ENCODE data around the gene FCHSD2.
"Not testable (repeated sequence)": the region's sequence is repeated elsewhere in the genome, so short reads cannot be mapped to it uniquely, and the experiment has no call there.

Gene FCHSD2

DNA sequence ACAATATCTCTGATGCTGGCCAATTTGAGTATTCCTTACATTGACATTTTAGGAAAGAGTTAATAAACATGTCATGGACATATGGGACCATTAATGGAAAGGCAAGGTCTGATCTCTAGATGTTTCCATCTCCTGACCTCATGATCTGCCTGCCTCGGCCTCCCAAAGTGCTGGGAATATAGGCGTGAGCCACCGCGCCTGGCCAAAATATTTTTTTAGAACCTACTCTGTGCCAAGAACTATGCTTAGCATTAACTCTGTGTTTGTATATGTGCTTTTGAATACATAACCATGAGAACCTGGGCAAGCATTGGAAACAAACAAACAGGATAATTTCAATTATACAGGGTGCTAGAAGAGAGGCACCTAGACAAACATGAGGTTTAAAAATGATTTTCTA lies 204.7 kb downstream of the FCHSD2 start:
- no peak for DNase-seq (ENCODE audit: low read depth in 1 of 2, low spot score in 1 of 2)

DNA sequence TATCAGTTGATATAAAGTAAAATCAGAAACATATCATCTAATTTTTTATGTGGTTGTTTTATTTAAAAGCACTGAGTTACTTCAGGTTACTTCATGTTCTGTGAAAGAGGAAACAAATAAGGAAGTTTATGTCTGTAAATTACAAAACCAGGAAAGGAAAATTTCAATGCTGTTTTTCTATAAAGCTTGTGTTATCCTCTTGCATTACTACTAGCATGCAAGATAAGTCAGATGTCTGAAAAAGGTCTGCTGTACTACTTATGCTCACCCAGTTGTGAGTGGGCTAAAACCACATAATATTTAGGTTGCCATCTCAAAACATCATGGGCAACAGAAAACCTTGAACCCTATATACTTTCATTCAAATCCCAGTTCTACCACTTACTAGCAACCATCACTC lies 206.4 kb downstream of the FCHSD2 start:
- no peak for DNase-seq (ENCODE audit: low read depth in 1 of 2, low spot score in 1 of 2)

DNA sequence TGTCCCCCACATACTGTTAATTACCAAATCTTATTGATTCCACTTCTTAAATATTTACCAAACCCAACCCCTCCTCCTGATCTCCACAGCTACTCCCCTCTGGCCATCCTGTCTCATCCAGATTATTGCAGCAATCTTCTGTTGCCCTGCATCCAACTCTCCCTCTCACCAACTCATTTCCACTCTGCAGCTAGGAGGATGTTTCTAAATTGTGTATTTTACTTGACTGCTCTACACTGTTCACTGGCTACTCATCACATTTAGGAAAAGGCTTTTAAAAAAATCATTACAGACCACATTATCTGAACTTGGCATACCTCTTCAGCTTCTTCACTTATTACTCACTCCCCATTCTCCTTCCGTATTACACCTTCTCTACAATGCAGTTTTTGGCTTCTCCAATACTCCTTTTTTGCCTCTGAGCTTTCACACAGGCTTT lies 210.0 kb downstream of the FCHSD2 start:
- no peak for DNase-seq (ENCODE audit: low read depth in 1 of 2, low spot score in 1 of 2)

DNA sequence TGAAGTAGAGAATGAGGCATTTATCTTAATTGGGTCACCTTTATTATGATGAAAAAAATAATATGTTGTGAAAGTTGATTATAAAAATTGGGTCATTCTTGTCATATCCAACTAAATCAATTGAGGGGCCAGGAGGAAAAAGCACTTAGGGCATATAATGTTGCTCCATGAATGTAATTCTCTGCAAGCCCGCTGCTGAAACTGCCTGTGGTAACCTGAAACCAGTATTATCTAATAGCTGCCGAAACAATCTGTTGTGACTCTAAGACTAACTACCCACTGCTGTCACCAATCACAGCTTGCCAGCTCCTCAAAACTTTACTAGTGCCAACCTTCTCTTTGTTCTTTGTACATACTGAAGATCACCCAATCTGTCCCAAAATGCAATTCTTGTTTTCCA lies 212.1 kb downstream of the FCHSD2 start:
- no peak for DNase-seq (ENCODE audit: low read depth in 1 of 2, low spot score in 1 of 2)

DNA sequence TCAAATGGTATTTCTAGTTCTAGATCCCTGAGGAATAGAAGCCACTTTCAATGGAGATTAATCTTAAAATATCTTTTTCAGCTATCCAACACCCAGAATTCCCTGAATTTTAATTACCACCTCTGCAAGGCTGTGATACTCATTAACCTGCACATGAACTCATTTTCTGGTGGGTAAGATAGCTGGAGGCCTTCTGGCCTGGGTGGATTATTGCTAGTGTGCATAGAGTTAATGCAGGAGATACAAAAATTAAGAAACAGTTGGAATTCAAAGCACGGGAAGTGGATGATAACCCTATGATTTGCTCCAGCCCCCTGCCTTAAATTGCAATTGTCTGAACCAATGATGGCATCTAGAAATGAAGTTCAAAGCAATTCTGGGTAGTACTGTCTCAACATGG lies 212.9 kb downstream of the FCHSD2 start:
- DNase-seq (ENCODE audit: low read depth in 1 of 2, low spot score in 1 of 2): no peak

DNA sequence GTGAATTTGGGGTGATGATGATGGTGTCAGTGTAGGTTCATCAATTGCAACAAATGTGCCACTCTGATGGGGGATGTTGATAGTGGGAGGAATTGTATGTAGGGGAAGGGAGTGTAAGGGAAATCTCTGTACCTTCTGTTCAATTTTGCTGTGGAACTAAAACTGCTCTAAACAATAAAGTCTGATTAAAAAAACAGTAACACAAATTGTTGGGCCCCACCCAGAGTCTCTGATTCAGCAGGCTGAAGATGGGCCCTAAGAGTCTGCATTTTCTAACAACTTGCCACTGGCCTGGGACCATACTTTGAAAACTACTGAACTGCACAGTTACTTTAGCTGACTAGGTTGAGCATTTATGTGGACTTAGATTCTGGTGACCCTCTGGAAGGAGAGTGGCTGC lies 214.7 kb downstream of the FCHSD2 start:
- no peak for DNase-seq (ENCODE audit: low read depth in 1 of 2, low spot score in 1 of 2)

DNA sequence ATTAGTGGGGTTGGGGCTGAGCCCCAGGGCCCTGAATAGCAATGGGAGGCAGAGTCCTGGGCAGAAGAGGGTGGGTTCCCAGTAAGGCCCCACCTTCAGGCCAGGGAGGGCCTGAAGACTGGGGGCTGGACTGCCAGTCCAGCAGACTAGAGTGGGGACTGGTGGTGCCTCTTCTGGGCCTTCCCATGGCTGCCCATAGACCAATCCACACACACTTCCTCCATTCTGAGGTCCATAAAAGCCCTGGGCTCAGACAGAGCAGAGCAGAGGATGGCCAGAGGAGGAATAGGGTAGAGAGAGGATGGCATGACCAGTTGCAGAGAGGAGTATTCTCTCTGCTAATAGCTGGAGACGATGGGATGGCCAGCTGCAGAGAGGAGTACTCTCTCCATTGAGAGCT lies 216.0 kb downstream of the FCHSD2 start:
- DNase-seq (ENCODE audit: low read depth in 1 of 2, low spot score in 1 of 2): no peak

DNA sequence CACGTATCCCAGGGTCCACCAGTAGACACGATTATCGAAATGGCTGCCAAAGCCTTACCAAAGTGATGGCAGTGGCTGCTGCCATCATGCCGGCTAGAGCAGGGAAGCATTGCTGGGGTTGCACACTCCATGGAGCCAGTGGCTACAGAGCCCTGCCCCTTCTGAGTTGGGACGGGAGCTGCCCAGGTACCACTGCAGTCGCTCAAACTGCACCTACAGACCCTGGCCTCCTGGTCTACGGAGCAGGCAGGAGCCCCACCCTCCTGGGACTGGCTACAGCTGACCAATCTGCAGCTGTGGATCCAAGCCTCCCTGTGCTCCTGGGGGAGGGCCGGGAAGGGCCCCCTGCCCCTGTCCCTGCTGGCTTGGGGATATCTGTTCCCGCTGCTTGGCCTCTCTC lies 216.5 kb downstream of the FCHSD2 start:
- DNase-seq (ENCODE audit: low read depth in 1 of 2, low spot score in 1 of 2): no peak

DNA sequence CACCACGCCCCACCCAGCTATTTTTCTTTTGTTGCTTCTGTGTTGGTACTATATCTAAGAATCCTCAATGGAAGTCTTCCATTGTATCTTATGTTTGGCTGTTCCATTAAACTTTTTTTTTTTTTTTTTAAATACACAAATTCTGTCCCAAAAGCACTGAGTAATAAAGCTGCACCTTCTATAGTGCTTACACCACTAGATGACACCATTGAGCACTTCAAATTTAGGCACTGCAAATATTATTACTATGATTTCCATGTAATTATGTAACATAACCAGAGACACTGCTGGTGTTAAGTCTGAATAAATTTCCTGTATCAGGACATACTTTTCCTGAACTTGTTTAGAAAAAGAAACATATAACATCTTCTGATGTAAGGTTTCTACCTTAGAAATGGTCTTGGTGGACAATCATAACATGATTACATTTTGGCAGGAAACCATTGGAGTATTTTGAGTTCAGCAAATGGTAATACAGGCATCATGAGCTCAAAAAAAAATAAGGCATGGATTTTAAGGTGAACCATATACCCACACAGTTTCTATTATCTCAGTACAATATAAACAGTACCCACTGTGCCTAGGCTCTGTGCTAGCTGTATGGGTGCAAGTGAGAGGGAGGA lies 217.4 kb downstream of the FCHSD2 start:
- no peak for DNase-seq (ENCODE audit: low read depth in 1 of 2, low spot score in 1 of 2)

DNA sequence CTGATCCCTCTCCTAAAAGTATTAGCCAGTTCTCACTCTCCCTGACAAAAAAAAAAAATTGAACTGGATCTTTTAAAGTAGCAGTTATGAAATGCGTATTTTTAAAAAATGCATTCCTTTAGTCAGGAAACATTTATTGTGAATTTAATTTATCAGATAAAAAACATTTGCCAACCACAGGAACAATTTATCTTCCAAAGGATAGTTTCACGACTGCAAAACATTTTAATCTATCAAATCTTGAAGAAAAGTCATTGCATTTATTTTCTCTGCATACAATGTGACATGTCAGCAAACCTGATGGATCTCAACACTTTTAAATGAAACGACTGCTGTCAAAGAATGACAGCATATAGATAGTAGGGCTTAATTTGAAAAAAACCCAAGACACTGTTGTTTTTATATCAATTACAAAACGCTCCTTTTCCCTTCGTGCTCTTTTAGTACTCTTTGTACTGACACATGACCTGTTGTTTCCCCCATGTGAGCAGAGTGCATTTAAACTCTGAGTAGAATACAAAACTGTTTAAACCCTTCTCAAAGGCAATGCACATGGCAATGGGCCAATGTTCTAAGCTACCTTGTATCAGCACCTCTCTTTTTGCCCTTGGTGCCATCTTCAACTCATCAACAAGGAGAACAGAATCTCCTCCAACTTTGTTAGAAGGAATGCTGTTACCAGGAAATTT lies 220.9 kb downstream of the FCHSD2 start:
- DNase-seq (ENCODE audit: low read depth in 1 of 2, low spot score in 1 of 2): no peak

DNA sequence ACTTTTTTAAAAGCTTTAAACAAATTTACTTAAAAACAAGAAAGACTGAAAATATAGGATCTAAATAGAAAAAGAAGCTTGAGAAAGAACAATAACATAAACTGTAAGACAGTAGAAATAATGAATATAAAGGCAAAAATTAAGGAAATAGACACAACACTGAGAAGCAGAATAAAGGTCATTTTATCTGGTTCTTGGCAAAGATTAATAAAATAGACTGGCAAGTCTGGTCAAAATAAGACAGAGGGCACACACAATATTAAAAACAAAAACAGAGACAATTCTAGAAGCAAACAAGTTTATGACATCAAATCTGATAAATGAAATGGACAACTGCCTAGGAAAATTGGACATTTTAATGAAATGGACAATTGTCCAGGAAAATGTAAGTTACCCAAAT lies 222.1 kb downstream of the FCHSD2 start:
- DNase-seq (ENCODE audit: low read depth in 1 of 2, low spot score in 1 of 2): no peak

DNA sequence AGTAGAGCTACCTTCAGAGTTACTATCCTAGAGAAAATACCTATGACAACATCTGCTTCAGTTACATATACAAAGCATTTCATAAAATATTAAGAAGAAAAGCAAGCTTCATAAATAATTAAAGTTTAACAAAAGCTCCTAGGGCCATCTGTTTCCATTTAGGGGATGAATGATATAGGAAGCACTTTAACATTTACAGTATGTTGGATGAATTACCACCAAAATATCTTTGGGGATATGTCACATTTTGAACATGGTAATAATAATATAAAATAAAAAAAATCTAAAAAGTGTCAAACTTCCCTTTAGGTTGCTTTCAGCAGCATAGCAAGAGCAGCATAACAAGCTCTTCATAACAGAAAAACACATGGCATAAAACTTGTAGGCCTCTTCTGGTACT lies 223.3 kb downstream of the FCHSD2 start:
- DNase-seq (ENCODE audit: low read depth in 1 of 2, low spot score in 1 of 2): no peak

DNA sequence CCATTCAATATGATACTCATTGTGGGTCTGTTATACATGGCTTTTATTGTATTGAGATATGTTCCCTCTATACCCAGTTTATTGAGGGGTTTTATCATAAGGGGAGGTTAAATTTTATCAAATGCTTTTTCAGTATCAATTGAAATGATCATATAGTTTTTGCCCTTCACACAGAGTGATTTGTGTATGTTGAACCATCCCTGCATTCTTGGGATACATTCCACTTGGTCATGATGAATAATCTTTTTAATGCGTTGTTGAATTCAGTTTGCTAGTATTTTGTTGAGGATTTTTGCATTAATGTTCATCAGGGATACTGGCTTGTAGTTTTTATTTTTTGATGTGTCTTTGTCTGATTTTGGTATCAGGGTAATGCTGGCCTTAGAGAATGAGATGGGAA lies 229.9 kb downstream of the FCHSD2 start:
- DNase-seq (ENCODE audit: low read depth in 1 of 2, low spot score in 1 of 2): no peak

DNA sequence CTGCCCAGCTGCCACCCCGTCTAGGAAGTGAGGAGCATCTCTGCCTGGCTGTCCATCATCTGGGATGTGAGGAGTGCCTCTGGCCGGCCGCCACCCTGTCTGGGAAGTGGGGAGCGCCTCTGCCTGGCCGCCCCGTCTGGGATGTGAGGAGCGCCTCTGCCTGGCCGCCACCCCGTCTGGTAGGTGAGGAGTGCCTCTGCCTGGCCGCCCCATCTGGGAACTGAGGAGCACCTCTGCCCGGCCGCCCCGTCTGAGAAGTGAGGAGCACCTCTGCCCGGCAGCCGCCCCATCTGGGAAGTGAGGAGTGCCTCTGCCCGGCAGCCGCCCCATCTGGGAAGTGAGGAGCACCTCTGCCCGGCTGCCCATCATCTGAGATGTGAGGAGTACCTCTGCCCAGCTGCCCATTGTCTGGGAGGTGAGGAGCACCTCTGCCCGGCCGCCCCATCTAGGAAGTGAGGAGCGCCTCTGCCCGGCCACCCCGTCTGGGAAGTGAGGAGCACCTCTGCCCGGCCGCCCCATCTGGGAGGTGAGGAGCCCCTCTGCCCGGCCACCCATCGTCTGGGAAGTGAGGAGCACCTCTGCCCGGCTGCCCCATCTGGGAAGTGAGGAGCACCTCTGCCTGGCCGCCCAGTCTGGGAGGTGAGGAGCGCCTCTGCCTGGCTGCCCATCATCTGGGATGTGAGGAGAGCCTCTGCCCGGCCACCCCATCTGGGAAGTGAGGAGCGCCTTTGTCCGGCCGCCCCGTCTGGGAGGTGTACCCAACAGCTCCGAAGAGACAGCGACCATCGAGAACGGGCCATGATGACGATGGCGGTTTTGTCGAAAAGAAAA lies 232.3 kb downstream of the FCHSD2 start:
- not testable (repeated sequence) for DNase-seq (ENCODE audit: low read depth in 1 of 2, low spot score in 1 of 2)

DNA sequence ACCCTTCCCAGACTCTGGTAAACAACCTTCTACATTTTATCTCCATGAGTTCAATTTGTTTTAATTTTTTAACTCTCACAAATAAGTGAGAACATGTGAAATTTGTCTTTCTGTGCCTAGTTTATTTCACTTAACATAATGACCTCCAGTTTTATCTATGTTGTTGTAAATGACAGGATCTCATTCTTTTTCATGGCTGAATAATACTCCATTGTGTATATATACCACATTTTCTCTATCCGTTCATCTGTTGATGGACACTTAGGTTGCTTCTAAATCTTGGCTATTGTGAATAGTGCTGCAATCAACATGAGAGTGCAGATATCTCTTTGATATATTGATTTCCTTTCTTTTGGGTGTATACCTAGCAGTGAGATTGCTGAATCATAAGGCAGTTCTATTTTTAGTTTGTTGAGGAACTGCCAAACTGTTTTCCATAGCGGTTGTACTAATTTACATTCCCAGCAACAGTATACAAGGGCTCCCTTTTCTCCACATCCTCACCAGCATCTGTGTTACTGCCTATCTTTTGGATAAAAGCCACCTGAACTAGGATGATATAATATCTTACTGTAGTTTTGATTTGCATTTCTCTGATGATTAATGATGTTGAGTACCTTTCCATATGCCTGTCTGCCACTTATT lies 234.0 kb downstream of the FCHSD2 start:
- DNase-seq (ENCODE audit: low read depth in 1 of 2, low spot score in 1 of 2): no peak

DNA sequence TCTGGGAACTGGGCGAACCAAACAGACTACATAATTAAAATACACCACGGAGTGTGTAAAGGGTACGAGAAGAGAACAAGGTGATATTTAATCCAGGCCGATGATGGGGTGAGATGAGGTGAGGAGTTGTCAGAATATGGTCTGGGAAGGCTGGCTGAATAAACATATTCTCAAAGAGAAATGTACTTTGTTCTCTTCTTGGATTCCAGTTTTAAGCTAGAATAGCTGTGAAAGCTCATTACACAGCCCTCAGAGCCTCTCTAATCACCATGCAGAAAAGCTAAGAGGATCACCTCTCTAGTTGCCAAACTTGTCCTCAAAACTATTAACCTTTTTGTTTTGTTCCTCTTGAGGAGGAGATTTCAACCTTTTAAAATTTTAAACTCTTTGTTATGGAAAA lies 238.1 kb downstream of the FCHSD2 start:
- no peak for DNase-seq (ENCODE audit: low read depth in 1 of 2, low spot score in 1 of 2)

DNA sequence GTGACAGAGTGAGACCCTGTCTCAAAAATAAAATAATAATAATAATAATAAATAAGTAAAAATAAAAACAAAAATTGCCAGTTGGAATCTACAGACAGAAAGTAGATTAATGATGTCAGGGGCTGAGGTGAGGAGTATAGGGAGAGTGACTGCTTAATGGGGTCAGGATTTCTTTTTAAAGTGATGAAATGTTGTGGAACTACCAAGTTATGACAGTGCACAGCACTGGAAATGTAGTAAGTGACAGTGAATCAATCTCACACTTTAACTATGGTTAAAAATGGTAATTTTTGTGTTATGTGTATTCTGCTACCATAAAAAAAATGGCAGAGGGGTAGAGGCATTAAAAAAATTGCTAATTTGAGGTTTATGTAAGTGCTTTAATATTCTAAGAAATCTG lies 240.7 kb downstream of the FCHSD2 start:
- no peak for DNase-seq (ENCODE audit: low read depth in 1 of 2, low spot score in 1 of 2)

DNA sequence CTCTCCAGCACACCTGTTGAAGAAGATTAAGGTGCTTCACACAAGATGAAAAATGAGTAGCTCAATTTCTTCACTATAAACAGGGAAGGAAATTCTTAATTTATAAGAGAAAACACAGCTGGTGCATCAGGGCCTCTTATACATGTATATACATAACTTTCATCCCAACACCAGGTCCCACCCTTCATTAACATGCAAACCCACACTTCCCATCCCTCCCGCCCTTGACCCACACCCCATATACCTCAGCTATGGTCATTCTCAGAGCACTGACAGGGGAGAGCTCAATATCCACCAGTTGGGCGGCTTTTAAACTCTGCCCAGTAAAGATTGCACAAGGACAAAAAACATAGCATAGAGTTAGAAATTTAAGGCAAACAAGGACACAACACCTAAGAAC lies 242.1 kb downstream of the FCHSD2 start:
- DNase-seq (ENCODE audit: low read depth in 1 of 2, low spot score in 1 of 2): no peak

DNA sequence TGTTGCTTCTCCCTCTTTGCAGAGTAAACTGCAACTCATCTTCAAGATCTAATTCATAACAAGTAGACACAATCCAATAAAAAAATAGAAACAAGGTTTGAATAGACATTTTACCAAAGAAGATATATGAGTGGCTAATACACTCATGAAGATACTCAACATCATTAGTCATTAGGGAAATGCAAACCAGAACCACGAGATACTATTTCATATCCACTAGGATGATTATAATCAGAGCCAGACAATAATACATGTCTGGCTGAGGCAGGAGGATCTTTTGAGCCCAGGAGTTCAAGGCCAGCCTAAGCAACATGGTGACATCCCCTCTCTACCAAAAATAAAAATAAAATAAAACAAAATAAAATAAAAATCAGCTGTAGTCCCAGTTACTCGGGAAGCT lies 242.9 kb downstream of the FCHSD2 start:
- no peak for DNase-seq (ENCODE audit: low read depth in 1 of 2, low spot score in 1 of 2)

DNA sequence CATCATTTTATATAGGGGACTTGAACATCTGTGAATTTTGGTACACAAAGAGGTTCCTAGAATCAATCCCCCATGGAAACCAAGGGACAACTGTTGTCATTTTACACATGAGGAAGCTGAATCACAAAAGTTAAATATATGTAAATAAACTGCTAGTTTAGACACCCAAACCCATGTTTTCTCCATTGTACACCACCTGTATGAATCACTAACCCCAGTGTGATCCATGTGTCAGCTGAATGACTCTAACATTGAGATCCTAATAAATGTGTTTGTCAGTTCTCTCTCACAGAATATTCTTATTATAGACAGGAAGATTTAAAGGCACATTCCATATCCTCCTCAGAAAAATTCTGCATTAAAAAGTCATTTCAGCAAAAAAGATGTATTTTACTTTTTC lies 244.6 kb downstream of the FCHSD2 start:
- DNase-seq (ENCODE audit: low read depth in 1 of 2, low spot score in 1 of 2): no peak

DNA sequence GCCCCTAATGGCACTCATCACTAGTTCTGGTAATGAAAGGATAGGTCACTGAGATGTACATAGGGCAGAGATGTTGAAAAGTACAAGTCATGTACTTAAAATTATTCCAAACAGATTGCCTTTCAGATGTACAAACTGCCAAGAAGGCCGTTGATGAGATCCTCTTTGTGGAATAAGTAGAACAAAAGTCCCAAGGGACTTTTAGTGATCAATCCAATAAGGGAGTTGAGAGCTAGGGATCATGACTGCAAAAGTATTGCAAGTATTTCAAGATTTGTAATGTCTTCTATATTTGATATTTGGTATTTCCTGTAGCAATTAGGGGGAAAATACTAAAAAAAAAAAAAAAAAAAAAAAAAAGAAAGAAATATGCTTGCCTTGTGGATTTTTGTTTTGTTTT lies 245.7 kb downstream of the FCHSD2 start:
- no peak for DNase-seq (ENCODE audit: low read depth in 1 of 2, low spot score in 1 of 2)

DNA sequence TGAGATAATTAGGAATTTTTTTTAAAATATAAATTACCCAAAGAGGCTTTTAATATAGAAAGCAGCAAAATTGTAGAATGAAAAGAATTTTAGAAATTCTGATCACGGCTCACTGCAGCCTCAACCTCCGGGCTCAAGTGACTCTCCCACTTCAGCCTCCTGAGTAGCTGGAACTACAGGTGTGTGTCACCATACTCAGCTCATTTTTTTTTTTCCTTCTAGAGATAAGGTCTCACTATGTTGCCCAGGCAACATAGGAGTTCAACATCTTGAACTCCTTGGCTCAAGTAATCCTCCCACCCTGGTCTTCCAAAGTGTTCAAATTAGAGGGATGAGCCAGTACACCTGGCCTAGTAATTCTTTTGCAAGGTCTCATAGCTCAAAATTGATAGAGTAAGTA lies 251.2 kb downstream of the FCHSD2 start:
- DNase-seq (ENCODE audit: low read depth in 1 of 2, low spot score in 1 of 2): no peak

Measured in activated CD4-positive, alpha-beta T cell treated with anti-CD3 and anti-CD28 coated beads, Interleukin-2, amount 50 U/mL, for 24 hours (primary cell).